HCT116 (cell line): ENCODE measurements around the gene CCDC57.

ENCODE experiments used
- CTCF ChIP-seq, 3 experiments: fragments of 200-600 bp in 1 of 3; sonication (generic) in 1 of 3; IDR thresholded peaks in 2 of 3; conservative IDR thresholded peaks in 1 of 3; 2 replicates each; pipeline ENCODE4 v1.5.1; 2012 to 2017; ENCODE audit warnings: low read depth in 2 of 3, low read length in 2 of 3, antibody characterized with exemption in 1 of 3, borderline replicate concordance in 1 of 3, control low read depth in 1 of 3, mild to moderate bottlenecking in 1 of 3, mixed read lengths in 1 of 3, mixed run types in 1 of 3, moderate library complexity in 1 of 3; ENCODE audit not compliant: insufficient read depth in 1 of 3
- EZH2 ChIP-seq: fragments of 200-600 bp; sonication (generic); IDR thresholded peaks from 2 replicates; pipeline ENCODE4 v1.6.1; 2017; ENCODE audit warnings: antibody characterized with exemption, mixed run types
- POLR2A ChIP-seq: IDR thresholded peaks from 2 replicates; pipeline ENCODE4 v1.7.0; 2011; ENCODE audit warnings: borderline replicate concordance; ENCODE audit not compliant: insufficient read depth, insufficient read length; ENCODE audit errors: extremely low read depth
- SP1 ChIP-seq: IDR thresholded peaks from 2 replicates; pipeline ENCODE4 v1.6.1; 2012; ENCODE audit warnings: low read depth

- TF ChIP-seq CTCF (IDR thresholded peaks at IDR 0.05 in 2 of 3, conservative IDR thresholded peaks at IDR 0.05 in 1 of 3; ENCODE audit: borderline replicate concordance in 1 of 3, insufficient read depth in 1 of 3, low read depth in 2 of 3, low read length in 2 of 3) (no peak), SP1 (no peak), POLR2A (no peak), EZH2 (no peak)
These were observed 10.9 kb upstream of the CCDC57 start for GRCh38 chr17:82223517-82223916.
